Endodermal cell (in vitro differentiated cells): Measurements from ENCODE around the gene BRIX1. TPM values are rescaled to one million over a fixed set of nuclear protein-coding genes. Genes with fewer than 3 reads are reported as not detected.
A peak's percentile ranks its signal among the peaks of the same experiment; 100 is the strongest.

ENCODE experiments used
- DNase-seq: peaks from one replicate; pipeline ENCODE4 v3.0.0-alpha.2; 2017
- H3K27ac ChIP-seq: 2 replicates; pipeline ENCODE4 v1.5.1; 2013; ENCODE audit warnings: mild to moderate bottlenecking, low read depth, low read length, moderate library complexity
- H3K27me3 ChIP-seq: 2 replicates; pipeline ENCODE4 v1.6.1; 2013; ENCODE audit warnings: mild to moderate bottlenecking, low read length, moderate library complexity; ENCODE audit not compliant: insufficient read depth, control insufficient read depth, poor library complexity, severe bottlenecking
- H3K36me3 ChIP-seq: 2 replicates; pipeline ENCODE4 v1.7.0; 2013; ENCODE audit warnings: mild to moderate bottlenecking, low read length, moderate library complexity; ENCODE audit not compliant: control insufficient read depth, insufficient read depth
- H3K4me1 ChIP-seq: one replicate; pipeline ENCODE4 v1.7.0; 2013; ENCODE audit warnings: low read length; ENCODE audit not compliant: control insufficient read depth, insufficient read depth
- H3K4me3 ChIP-seq: 2 replicates; pipeline ENCODE4 v1.5.1; 2013; ENCODE audit warnings: mild to moderate bottlenecking, low read length, moderate library complexity
- H3K9ac ChIP-seq: 2 replicates; pipeline ENCODE4 v1.6.1; 2013; ENCODE audit warnings: mild to moderate bottlenecking, low read length, moderate library complexity; ENCODE audit not compliant: poor library complexity, severe bottlenecking; ENCODE audit errors: extremely low read depth
- H3K9me3 ChIP-seq: 2 replicates; pipeline ENCODE4 v1.6.1; 2013; ENCODE audit warnings: mild to moderate bottlenecking, low read length, moderate library complexity; ENCODE audit not compliant: control insufficient read depth
- H3K27ac Mint-ChIP-seq: 2 replicates; pipeline ENCODE4 v1.8.0; 2020; ENCODE audit warnings: mixed read lengths
- H3K27me3 Mint-ChIP-seq: 2 replicates; pipeline ENCODE4 v1.8.0; 2021; ENCODE audit warnings: mild to moderate bottlenecking, mixed read lengths; ENCODE audit not compliant: insufficient read depth
- H3K36me3 Mint-ChIP-seq: 2 replicates; pipeline ENCODE4 v1.8.0; 2020; ENCODE audit warnings: low read depth, mixed read lengths
- H3K4me1 Mint-ChIP-seq: 2 replicates; pipeline ENCODE4 v1.8.0; 2020; ENCODE audit warnings: mixed read lengths
- H3K4me3 Mint-ChIP-seq: 2 replicates; pipeline ENCODE4 v1.8.0; 2020; ENCODE audit warnings: mild to moderate bottlenecking, moderate library complexity, mixed read lengths
- H3K9me3 Mint-ChIP-seq: 2 replicates; pipeline ENCODE4 v1.8.0; 2020; ENCODE audit warnings: mild to moderate bottlenecking, mixed read lengths
- CTCF ChIP-seq: fragments of 200-600 bp; sonication (generic); conservative IDR thresholded peaks from 2 replicates; pipeline ENCODE4 v1.5.0; 2021; ENCODE audit warnings: antibody characterized with exemption, mild to moderate bottlenecking
- WGBS, 2 experiments: methylation state at CpG; one replicate each; pipeline versions ENCODE4 v1.1.5 to v1.1.7; 2013; ENCODE audit warnings: missing lambda C conversion rate in 2 of 2, mixed read lengths in 1 of 2; ENCODE audit not compliant: insufficient coverage in 1 of 2, insufficient read length in 1 of 2; 5-methylcytosine and 5-hydroxymethylcytosine counted together
- total RNA-seq, 2 donors: library from RNA; stranded (reverse); fragmentation: NEBNext Ultra II Directional in 1 of 2; extraction: Animal tissue kit (Norgen Biotek cat#: 25700) in 1 of 2; gene quantifications; 2 replicates in 1 of 2; 3 replicates in 1 of 2; pipeline ENCODE4 v1.2.1, GENCODE V29; 2021

The BRIX1 gene
- total RNA-seq, 2 donors from 2014 or later: 46.0 to 54.7 TPM

GRCh38 chr5:34944460-34945047 lies 29.0 kb downstream of the BRIX1 start:
- Histone ChIP-seq H3K4me1 (no peaks in the 10 kb centered on the region), H3K27ac (no peak overlapping the region), H3K36me3 (peaks cover 85% of the 10 kb centered on the region), H3K27me3 (no peaks in the 10 kb centered on the region), H3K9ac (no peak overlapping the region), H3K4me3 (no peak overlapping the region), H3K9me3 (no peaks in the 10 kb centered on the region)
- H3K27ac Mint-ChIP-seq: peak overlapping the region; percentile 8
- H3K36me3 Mint-ChIP-seq: peaks cover 51% of the 10 kb centered on the region
- no peaks in the 10 kb centered on the region for H3K9me3 Mint-ChIP-seq
- TF ChIP-seq CTCF: no peak
- no peaks in the 10 kb centered on the region for H3K27me3 Mint-ChIP-seq
- 94 to 99% methylated on average over 8 to 11 of the region's 11 CpGs for WGBS, 2 experiments
- H3K4me3 Mint-ChIP-seq: no peak overlapping the region
- H3K4me1 Mint-ChIP-seq: no peaks in the 10 kb centered on the region
- no peak for DNase-seq

GRCh38 chr5:34957321-34957720 lies 41.8 kb downstream of the BRIX1 start:
- 80 to 100% methylated on average over 1 of the region's 1 CpG for WGBS, 2 experiments
- Histone ChIP-seq H3K36me3 (peaks cover 54% of the 10 kb centered on the region), H3K27ac (no peak overlapping the region), H3K9me3 (no peaks in the 10 kb centered on the region), H3K27me3 (no peaks in the 10 kb centered on the region), H3K4me1 (no peaks in the 10 kb centered on the region), H3K4me3 (no peak overlapping the region), H3K9ac (no peak overlapping the region)
- Mint-ChIP-seq H3K4me1 (no peaks in the 10 kb centered on the region), H3K27ac (no peak overlapping the region), H3K9me3 (no peaks in the 10 kb centered on the region), H3K4me3 (no peak overlapping the region), H3K36me3 (peaks cover 29% of the 10 kb centered on the region), H3K27me3 (no peaks in the 10 kb centered on the region)
- TF ChIP-seq CTCF: no peak
- no peak for DNase-seq

- 53 to 65% methylated on average over 2 to 4 of the region's 5 CpGs for WGBS, 2 experiments
- TF ChIP-seq CTCF: peak; percentile 84
- Mint-ChIP-seq H3K4me1 (no peaks in the 10 kb centered on the region), H3K9me3 (no peaks in the 10 kb centered on the region), H3K27me3 (no peaks in the 10 kb centered on the region), H3K36me3 (peaks cover 24% of the 10 kb centered on the region), H3K4me3 (no peak overlapping the region), H3K27ac (no peak overlapping the region)
- Histone ChIP-seq H3K9me3 (no peaks in the 10 kb centered on the region), H3K9ac (no peak overlapping the region), H3K4me1 (no peaks in the 10 kb centered on the region), H3K27me3 (no peaks in the 10 kb centered on the region), H3K27ac (no peak overlapping the region), H3K4me3 (no peak overlapping the region), H3K36me3 (peaks cover 46% of the 10 kb centered on the region)
- DNase-seq: peak; percentile 73
Observed at GRCh38 chr5:34957857-34958690, 42.6 kb downstream of the BRIX1 start.
